ENCODE measurements around the gene S100A12.

DNA sequence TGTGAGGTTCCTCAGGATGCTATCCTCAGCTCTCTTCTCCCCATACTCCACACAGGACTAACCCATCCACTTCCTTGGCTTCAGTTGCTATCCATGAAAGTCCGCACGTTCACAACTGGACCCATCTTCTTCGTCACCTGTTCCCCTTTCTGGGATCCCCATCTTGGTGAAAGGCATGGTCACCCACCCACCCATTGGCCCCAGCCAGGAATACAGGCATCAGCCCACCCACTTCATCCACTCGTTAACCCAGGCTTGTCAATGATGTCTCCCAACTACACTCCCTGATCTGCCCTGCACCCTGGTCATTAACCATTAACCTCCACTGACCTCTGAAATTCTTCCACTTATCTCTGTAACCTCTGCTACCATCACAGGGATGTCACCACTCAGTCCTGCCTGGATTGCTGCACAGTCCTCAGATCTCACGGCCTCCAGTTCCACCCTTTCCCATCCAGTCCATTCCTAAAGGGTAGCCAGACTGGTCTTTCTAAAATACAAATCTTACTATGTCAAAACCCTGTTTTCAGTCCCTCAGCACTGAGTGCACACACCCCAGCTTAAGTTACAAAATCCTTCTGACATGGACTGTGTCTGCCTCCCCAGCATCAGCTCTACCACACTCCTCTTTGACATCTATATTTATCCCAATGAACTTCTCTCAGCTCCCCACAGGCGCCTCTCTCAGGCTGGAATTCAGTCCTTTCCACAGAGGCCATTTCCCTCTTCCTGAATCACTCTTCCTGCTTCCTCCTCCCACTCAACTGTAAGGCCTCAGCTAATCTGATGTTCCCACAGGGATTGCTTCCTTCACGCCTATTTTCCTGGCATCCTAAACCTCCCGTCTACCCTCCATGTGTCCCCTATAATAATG, 37.2 kb downstream of the S100A12 start:
- TF ChIP-seq, protein P1, sequence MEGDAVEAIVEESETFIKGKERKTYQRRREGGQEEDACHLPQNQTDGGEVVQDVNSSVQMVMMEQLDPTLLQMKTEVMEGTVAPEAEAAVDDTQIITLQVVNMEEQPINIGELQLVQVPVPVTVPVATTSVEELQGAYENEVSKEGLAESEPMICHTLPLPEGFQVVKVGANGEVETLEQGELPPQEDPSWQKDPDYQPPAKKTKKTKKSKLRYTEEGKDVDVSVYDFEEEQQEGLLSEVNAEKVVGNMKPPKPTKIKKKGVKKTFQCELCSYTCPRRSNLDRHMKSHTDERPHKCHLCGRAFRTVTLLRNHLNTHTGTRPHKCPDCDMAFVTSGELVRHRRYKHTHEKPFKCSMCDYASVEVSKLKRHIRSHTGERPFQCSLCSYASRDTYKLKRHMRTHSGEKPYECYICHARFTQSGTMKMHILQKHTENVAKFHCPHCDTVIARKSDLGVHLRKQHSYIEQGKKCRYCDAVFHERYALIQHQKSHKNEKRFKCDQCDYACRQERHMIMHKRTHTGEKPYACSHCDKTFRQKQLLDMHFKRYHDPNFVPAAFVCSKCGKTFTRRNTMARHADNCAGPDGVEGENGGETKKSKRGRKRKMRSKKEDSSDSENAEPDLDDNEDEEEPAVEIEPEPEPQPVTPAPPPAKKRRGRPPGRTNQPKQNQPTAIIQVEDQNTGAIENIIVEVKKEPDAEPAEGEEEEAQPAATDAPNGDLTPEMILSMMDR (conservative IDR thresholded peaks at IDR 0.05; ENCODE audit: low read length): no peak
- TF ChIP-seq EZH2phosphoT487 (IDR thresholded peaks at IDR 0.05; ENCODE audit: borderline replicate concordance, low read depth, low read length): no peak

Measured in OCI-LY7 (cell line).